GM19463 (cell line): ENCODE measurements around the gene GID8.

Experiments
- ATAC-seq: cut with Tn5 transposase; IDR thresholded peaks from one replicate; pipeline ENCODE4 v1.9.1; 2021; ENCODE audit warnings: mild to moderate bottlenecking, moderate library complexity; ENCODE audit not compliant: unreplicated experiment

Gene GID8

DNA sequence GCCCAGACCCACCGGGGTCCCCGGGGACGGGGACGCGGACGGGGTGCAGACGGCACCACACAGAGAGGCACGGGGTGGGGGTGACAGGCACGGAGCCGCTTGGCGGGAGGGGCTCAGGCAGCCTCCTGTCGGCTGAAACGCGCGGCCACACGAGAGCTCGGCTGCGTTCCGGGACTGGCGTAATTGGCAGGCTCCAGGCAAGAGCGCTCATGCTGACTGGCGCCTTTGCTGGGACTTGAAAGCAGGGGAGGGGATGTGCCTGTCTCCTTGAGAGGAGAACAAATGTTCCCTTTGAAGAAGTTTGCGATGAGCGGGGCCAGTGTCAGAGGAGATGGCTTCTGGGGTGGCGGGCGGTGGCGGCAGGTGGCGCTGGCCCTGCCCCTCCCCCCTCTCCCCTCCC lies 43.0 kb downstream of the GID8 start:
- ATAC-seq = no peak

DNA sequence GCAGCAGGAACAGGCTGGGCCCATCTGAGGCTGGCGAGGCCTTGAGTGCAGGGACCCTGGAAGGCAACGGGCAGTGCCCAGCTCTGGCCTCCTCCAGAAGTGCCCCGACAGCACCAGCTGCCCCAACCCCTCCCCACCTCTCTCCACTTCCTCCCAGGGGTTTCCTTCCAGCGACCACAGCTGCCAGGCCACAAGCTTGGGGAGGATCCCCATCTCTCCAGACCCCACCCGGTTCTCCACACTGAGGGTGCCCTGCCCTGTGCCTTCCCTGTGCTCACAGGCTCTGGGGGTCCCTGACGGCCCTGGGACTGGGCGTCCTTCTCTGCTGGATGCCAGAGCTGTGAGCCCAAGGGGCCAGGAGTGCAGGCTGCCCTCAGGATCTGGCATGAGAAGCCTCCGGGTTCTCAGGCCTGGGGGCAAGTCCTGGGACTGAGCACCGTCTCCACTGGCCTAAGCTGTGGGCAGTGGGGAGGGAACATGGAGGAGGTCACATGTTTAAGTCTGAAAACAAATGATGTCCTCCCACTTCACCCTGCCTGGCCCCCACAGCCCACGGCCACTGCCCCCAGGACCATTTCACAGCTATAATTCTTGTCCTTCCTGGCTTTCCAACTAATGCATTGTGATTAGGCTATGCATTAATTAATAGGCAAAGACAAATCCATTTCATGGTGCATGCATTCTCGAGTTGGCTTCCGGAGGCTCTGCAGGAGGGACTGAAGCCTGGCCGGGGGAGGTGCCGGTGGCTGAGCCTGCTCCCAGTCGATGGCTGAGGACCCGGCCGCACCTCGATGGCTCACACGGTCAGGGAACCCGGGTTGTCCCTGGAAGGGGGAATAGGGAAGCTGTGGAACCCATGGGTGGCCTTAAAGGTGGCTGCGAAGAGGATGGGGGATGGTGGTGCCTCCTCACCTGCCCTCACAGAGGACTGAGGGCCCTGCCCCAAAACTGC lies 44.5 kb downstream of the GID8 start:
- no peak for ATAC-seq

- ATAC-seq = no peak
Observed at GRCh38 chr20:62983210-62983609, 45.3 kb downstream of the GID8 start.

DNA sequence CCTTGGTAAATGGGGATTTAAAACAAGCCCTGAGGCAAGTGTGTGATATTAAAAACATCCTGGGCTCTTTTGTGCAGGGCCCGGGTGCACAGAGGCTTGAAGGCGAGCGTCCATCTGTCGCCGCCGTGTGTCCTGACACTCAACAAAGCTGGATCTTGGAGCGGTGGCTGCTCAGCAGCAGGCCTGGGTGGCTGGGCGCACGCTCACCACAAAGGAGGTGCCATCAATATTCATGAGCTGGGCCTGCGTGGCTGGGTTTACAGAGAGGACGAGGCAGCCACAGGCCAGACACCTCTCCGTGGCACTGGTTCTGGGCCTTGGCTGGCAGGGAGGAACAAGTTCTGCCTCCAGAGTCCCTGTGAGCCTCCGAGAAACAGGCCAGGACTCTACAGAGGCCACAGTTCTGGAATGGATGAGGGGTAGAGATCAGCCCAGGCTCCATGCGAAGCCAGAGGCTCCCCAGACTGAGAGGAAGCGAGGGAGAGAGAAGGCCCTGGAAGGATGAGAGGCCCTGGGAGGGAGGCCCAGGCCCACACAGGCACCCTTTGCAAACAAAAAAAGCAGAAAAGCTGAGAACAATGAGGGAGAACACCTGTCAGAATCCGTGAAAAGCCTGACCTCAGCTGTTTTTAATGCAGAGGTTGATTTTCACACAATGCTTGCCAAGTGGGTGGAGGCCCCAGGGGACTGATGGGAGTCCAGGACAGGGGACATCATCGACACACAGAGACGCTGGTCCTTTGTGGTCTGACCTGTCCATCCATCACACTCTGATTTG lies 46.9 kb downstream of the GID8 start:
- ATAC-seq = no peak

- ATAC-seq = no peak
Observed at GRCh38 chr20:62985444-62985778, 47.5 kb downstream of the GID8 start.

- ATAC-seq = no peak
Observed at GRCh38 chr20:62986257-62986800, 48.4 kb downstream of the GID8 start.

DNA sequence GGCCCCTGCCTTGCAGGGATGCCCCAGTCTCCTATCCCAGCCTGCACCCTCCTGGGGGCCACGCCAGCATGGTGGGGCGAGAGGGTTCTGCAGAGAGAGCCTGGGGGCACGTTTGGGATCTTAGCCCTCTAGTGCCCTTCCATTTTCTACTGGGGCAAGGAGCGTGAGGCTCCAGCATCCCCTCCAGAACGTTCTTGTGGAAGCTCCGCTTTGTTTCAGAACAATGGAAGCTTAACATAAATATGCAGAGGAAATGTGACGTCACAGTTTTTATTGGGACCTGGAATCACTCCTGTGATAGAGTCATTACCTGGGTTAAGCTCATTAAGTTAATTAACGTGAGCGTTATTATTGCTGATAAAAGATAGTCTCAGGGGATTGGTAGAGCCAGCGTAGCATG lies 49.2 kb downstream of the GID8 start:
- no peak for ATAC-seq

- no peak for ATAC-seq
Observed at GRCh38 chr20:62989201-62989601, 51.3 kb downstream of the GID8 start.

DNA sequence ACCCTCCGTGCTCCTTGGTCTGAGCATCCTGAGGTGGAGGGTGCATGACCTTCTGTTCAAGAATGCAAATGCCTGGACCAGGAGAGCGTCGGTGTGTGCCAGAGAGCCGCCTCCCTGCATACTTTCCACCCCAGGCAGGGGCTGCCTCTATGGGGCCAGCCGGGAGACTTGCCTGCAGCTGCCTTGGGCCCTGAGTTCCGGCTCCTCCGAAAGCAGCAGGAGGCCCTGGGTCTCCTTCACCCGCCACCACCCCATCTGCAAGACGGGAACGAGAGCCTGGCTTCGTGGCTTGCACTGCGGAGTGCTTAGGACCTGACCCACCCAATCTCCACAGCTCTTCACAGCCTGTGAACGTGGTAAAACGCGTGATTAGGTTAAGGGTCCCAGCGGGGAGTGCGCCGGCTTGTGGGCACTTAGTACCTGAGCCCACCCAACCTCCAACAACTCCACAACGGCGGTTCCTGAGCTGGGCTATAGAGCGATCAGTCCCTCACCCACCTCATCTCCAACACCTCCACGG lies 52.4 kb downstream of the GID8 start:
- no peak for ATAC-seq

DNA sequence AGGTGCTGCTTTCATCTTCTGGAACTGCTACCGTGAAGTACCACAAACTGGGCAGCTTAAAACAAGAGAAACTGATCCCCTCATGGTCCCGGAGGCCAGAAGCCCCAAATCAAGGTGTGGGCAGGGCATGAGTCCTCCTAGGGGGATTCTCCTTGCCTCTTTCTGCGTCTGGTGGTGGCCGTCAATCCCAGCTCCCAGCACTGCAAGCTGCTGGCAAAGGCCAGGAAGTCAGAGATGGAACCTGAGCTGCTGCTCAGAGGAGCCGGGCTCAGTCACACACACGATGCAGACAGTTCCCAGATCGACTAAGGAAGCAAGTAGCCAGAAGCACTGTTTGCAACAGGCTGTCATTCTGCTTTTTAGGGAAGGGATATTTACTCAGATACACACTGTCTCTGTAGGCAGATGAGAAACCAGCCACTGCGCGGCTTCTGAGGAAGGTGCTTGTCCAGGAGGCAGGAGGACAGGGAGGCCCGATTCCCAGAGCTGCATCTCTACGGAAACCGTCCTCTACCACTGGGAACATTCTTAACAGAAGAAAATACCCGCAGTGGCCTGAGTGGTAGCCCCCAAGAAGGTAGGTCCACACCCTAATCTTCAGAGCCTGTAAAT lies 53.4 kb downstream of the GID8 start:
- ATAC-seq = no peak

- ATAC-seq = no peak
Observed at GRCh38 chr20:62991863-62992262, 53.9 kb downstream of the GID8 start.

- no peak for ATAC-seq
Observed at GRCh38 chr20:62993856-62994494, 56.0 kb downstream of the GID8 start.

DNA sequence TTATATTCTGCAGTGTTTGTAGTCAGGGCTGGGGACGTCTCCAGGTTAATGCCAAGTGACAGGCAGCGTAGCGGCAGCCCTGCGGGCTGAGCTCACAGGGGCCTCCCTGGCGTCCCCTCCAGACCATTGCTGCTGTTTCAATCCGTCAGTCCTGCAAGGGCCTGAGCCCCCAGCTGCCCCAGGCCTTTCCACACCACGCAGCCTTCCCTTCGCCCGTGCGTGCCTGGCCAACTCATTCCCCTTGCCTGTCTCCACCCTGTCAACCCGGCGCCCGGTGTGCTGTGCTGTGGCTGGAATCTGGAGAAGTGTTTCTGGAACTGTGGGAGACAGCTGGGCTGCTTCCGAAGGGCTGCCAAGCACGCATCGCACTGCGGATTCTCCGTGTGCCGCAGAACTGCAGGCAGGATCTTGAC lies 56.9 kb downstream of the GID8 start:
- ATAC-seq = no peak

GRCh38 chr20:62995481-62995880 lies 57.5 kb downstream of the GID8 start:
- no peak for ATAC-seq

- ATAC-seq = no peak
Observed at GRCh38 chr20:62995898-62996595, 58.1 kb downstream of the GID8 start.

DNA sequence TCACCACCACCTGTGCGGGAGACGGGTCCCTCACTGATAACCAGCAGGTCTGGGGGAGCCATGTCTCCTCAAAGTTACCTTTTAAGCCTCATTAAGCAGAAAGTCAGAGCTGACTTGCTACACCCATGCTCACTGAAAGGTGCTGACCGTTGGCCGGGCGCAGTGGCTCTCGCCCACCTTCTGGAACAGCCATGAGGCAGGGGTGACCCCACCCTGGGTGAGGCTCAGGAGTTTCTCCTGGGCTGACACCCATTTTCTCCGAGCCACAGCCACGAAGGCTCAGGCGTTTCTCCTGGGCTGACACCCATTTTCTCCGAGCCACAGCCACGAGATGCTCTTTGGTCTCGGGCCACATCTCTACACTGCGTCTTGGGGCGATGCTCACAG lies 58.6 kb downstream of the GID8 start:
- ATAC-seq = no peak

DNA sequence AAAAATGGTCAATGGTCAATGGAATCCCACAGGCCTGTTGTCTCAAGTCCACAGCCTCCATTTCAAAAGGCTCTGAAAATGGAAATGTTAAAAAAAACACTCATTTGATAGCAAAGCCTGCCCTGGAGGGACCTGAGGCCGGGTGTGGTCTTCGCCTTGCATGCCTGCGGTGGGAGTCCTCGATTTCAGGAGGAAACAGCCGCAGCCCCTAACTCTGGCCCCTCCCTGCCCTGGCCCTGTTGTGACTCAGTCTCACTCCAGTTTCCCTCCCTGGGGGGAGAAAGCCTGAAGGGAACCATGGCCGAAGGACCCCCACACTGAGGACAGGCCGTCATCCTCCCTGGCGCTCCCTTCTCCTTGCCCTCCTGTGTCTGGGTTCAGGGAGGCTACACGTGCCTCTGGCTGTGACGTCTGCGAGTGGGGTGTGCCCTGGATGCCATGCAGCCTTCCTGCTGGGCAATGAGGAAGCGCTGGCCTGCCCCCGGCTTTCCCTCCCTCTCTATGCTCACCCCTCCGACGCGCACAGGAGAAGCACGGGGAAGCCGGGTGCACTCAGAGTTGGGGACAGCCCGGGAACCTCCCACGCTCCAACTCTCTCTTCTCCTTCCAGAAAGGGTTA lies 59.6 kb downstream of the GID8 start:
- ATAC-seq = no peak
